Measurements from ENCODE around the gene FGF14.

- no peak for TF ChIP-seq CTCF (IDR thresholded peaks at IDR 0.05)
- TF ChIP-seq POLR2A (IDR thresholded peaks at IDR 0.05), result no peak
These were observed 89.0 kb downstream of the FGF14 start for GRCh38 chr13:102312841-102313240.
